Central memory CD4-positive, alpha-beta T cell (primary cell): ENCODE measurements around the gene HHAT.
A peak's percentile ranks its signal among the peaks of the same experiment; 100 is the strongest.

Source experiments
- DNase-seq: peaks from one replicate; pipeline ENCODE4 v3.0.0; 2022
- total RNA-seq, 3 experiments: gene quantifications; one replicate each; lab custom pipeline; 2026; lab: John Stamatoyannopoulos, UW

HHAT gene
- total RNA-seq, result 4.0 to 11.0 (median 7.6) reads per million in 3 experiments

- peak; percentile 65 for DNase-seq
These were observed at the start of gene HHAT for GRCh38 chr1:210328746-210329503. TSS of gene HHAT (plus strand) at chr1:210328902. CDS start at chr1:210348976, 20,074 bp downstream.

- no peak for DNase-seq
These were observed 48.5 kb upstream of the HHAT start for GRCh38 chr1:210280221-210280620.

GRCh38 chr1:210288116-210288515, 40.6 kb upstream of the HHAT start:
- DNase-seq, result no peak

- no peak for DNase-seq
These were observed 39.5 kb upstream of the HHAT start for GRCh38 chr1:210289248-210289647.

- DNase-seq, result no peak
These were observed 37.5 kb upstream of the HHAT start for GRCh38 chr1:210291081-210291764.

GRCh38 chr1:210291786-210292230, 36.9 kb upstream of the HHAT start:
- DNase-seq, result no peak

- DNase-seq, result peak; percentile 1
These were observed 36.4 kb upstream of the HHAT start for GRCh38 chr1:210292231-210292871.

- DNase-seq, result no peak
These were observed 35.5 kb upstream of the HHAT start for GRCh38 chr1:210293171-210293607.

GRCh38 chr1:210294999-210295745, 33.5 kb upstream of the HHAT start:
- DNase-seq, result no peak

- DNase-seq, result no peak
These were observed 32.0 kb upstream of the HHAT start for GRCh38 chr1:210296682-210297081.

- DNase-seq, result no peak
These were observed 30.4 kb upstream of the HHAT start for GRCh38 chr1:210298296-210298695.

GRCh38 chr1:210298936-210299335, 29.8 kb upstream of the HHAT start:
- DNase-seq, result no peak

GRCh38 chr1:210299501-210299900, 29.2 kb upstream of the HHAT start:
- DNase-seq, result no peak

- no peak for DNase-seq
These were observed 27.6 kb upstream of the HHAT start for GRCh38 chr1:210300923-210301614.

GRCh38 chr1:210301615-210302000, 27.1 kb upstream of the HHAT start:
- no peak for DNase-seq

GRCh38 chr1:210302501-210302900, 26.2 kb upstream of the HHAT start:
- DNase-seq, result no peak

- no peak for DNase-seq
These were observed 25.3 kb upstream of the HHAT start for GRCh38 chr1:210303391-210303790.

- DNase-seq, result no peak
These were observed 18.0 kb upstream of the HHAT start for GRCh38 chr1:210310562-210311153.

GRCh38 chr1:210311726-210312493, 16.8 kb upstream of the HHAT start:
- DNase-seq, result no peak

- DNase-seq, result no peak
These were observed 15.6 kb upstream of the HHAT start for GRCh38 chr1:210313046-210313595.

GRCh38 chr1:210313921-210314320, 14.8 kb upstream of the HHAT start:
- DNase-seq, result no peak
